Nasal cavity respiratory epithelium epithelial cell of viscerocranial mucosa (primary cell): ENCODE results near the gene ZFP69B. TPM values are rescaled to one million over a fixed set of nuclear protein-coding genes. Genes with fewer than 3 reads are reported as not detected.

Source experiments
- total RNA-seq: library from RNA; depleted of rRNA; stranded (reverse); fragments of >200 nt; gene quantifications from 2 replicates; pipeline ENCODE4 v1.2.3, GENCODE V29; 2014

Gene ZFP69B
- total RNA-seq = 4.4 and 5.2 TPM in 2 replicates

GRCh38 chr1:40449684-40450494 lies at the start of gene ZFP69B:
Gene ZFP69B, plus strand, starts transcription at chr1:40450476. Its CDS starts 486 bp downstream, at chr1:40450962.

GRCh38 chr1:40476924-40477677 lies 26.8 kb downstream of the ZFP69B start, which contains the start of gene ZFP69:
Gene ZFP69, plus strand, starts transcription at chr1:40477290. Its CDS starts 2,072 bp downstream, at chr1:40479362.

GRCh38 chr1:40508375-40509341 lies 58.4 kb downstream of the ZFP69B start, which contains the start of gene EXO5:
Gene EXO5, plus strand, starts transcription at chr1:40508767. Its CDS starts 5,778 bp downstream, at chr1:40514545.

Other genes starting within 250 kb of the ZFP69B start
- gene TMCO2, start 202.5 kb upstream of the ZFP69B start, total RNA-seq = not detected in 2 replicates
- gene ZMPSTE24, start 192.2 kb upstream of the ZFP69B start, total RNA-seq = 88.1 and 93.3 TPM in 2 replicates
- 0.71 and 1.0 TPM in 2 replicates for gene COL9A2, start 133.2 kb upstream of the ZFP69B start, total RNA-seq
- gene SMAP2, start 76.7 kb upstream of the ZFP69B start, total RNA-seq = 8.2 and 12.2 TPM in 2 replicates
- 2.4 and 4.6 TPM in 2 replicates for gene ZFP69, start 26.8 kb downstream of the ZFP69B start, total RNA-seq
- 4.8 and 8.0 TPM in 2 replicates for gene EXO5, start 58.3 kb downstream of the ZFP69B start, total RNA-seq
- gene ZNF684, start 81.2 kb downstream of the ZFP69B start, total RNA-seq = 1.8 and 2.1 TPM in 2 replicates
- gene RIMS3, start 215.2 kb downstream of the ZFP69B start, total RNA-seq = 0.68 and 2.7 TPM in 2 replicates
- 25.3 and 38.5 TPM in 2 replicates for gene NFYC, start 241.2 kb downstream of the ZFP69B start, total RNA-seq